GM12878 (cell line): ENCODE measurements around the gene ZDHHC14. TPM values are rescaled to one million over a fixed set of nuclear protein-coding genes. Genes with fewer than 3 reads are reported as not detected.

Experiments
- ATAC-seq: fragments of 200-7000 bp; cut with Tn5 transposase; 3 replicates; pipeline ENCODE4 v1.9.1; 2020; ENCODE audit warnings: mild to moderate bottlenecking, moderate library complexity
- BruUV-seq: library from RNA; stranded (reverse); fragments of 400-500 nt; replicated peaks from 2 replicates; lab custom pipeline; 2021; lab: Mats Ljungman, UMichigan
- CTCF ChIA-PET: fragments of 300-600 bp; sonication (Branson Sonifier 250); formaldehyde crosslinking; extraction: SDS; loops from one replicate; lab custom pipeline; 2021; ENCODE audit warnings: inconsistent platforms; lab: Yijun Ruan, JAX
- POLR2A ChIA-PET: fragments of 350-600 bp; formaldehyde crosslinking; extraction: SDS; loops from one replicate; lab custom pipeline; 2021; ENCODE audit warnings: inconsistent platforms; lab: Charles Lee
- RAD21 ChIA-PET: fragments of 300-600 bp; sonication (Branson Sonifier 250); formaldehyde crosslinking; loops from one replicate; lab custom pipeline; 2023; ENCODE audit warnings: antibody characterized with exemption; ENCODE audit not compliant: unreplicated experiment; lab: Charles Lee
- SMC1A ChIA-PET: fragments of 300-600 bp; sonication (Branson Sonifier 250); formaldehyde crosslinking; loops from one replicate; lab custom pipeline; 2023; ENCODE audit not compliant: unreplicated experiment, uncharacterized antibody; lab: Charles Lee
- DNase-seq: peaks from one replicate; pipeline ENCODE4 v3.0.0-alpha.2; 2011; ENCODE audit warnings: low read depth, low spot score
- FAIRE-seq: peaks from 3 replicates; lab custom pipeline; 2011; peaks lifted over from hg19 to GRCh38; lab: Jason Lieb, UNC
- H2AFZ ChIP-seq: 2 replicates; pipeline ENCODE4 v1.6.0; 2011; ENCODE audit warnings: low read depth, low read length, control low read depth; ENCODE audit not compliant: control insufficient read depth
- H3K27ac ChIP-seq: 2 replicates; pipeline ENCODE4 v1.5.1; 2011; ENCODE audit warnings: control low read depth; ENCODE audit not compliant: control insufficient read depth, insufficient read depth
- H3K27me3 ChIP-seq, 2 experiments: replicated peaks in 1 of 2; 2 replicates each; pipeline versions ENCODE4 v1.6.0 to v1.6.1; 2011; ENCODE audit warnings: low read length in 1 of 2; ENCODE audit not compliant: control insufficient read depth in 2 of 2, insufficient read depth in 2 of 2
- H3K36me3 ChIP-seq, 2 experiments: 2 replicates each; pipeline ENCODE4 v1.5.1; 2011; ENCODE audit warnings: low read length in 1 of 2; ENCODE audit not compliant: control insufficient read depth in 2 of 2, insufficient read depth in 2 of 2
- H3K4me1 ChIP-seq: 2 replicates; pipeline ENCODE4 v1.6.1; 2011; ENCODE audit warnings: mild to moderate bottlenecking, low read length, moderate library complexity, mixed read lengths; ENCODE audit not compliant: control insufficient read depth, insufficient read depth
- H3K4me2 ChIP-seq: 2 replicates; pipeline ENCODE4 v1.6.0; 2011; ENCODE audit warnings: control low read depth; ENCODE audit not compliant: control insufficient read depth, insufficient read depth
- H3K4me3 ChIP-seq: fragments of 200-600 bp; sonication (generic); 2 replicates; pipeline ENCODE4 v1.5.1; 2016
- H3K79me2 ChIP-seq: 2 replicates; pipeline ENCODE4 v1.6.0; 2011; ENCODE audit warnings: low read length; ENCODE audit not compliant: control insufficient read depth, insufficient read depth
- H3K9ac ChIP-seq: 2 replicates; pipeline ENCODE4 v1.8.0; 2011; ENCODE audit warnings: low read length, control low read depth, mixed read lengths; ENCODE audit not compliant: control insufficient read depth, insufficient read depth
- H3K9me3 ChIP-seq: replicated peaks from 3 replicates; pipeline ENCODE4 v1.5.1; 2011; ENCODE audit warnings: mild to moderate bottlenecking, low read length; ENCODE audit not compliant: control insufficient read depth, insufficient read depth
- H4K20me1 ChIP-seq: 2 replicates; pipeline ENCODE4 v1.6.0; 2011; ENCODE audit not compliant: control insufficient read depth, insufficient read depth
- BCL11A ChIP-seq: IDR thresholded peaks from 2 replicates; pipeline ENCODE4 v1.6.1; 2011; ENCODE audit warnings: low read depth, low read length
- GATAD2B ChIP-seq: fragments of 450-650 bp; conservative IDR thresholded peaks from 2 replicates; pipeline ENCODE4 v1.6.1; 2017; ENCODE audit warnings: low read depth, mild to moderate bottlenecking, moderate library complexity
- HDAC2 ChIP-seq: fragments of 200-600 bp; sonication (generic); IDR thresholded peaks from 2 replicates; pipeline ENCODE4 v1.6.1; 2017
- MEF2A ChIP-seq: IDR thresholded peaks from 2 replicates; pipeline ENCODE4 v1.6.1; 2011; ENCODE audit warnings: low read depth, mild to moderate bottlenecking, low read length, moderate library complexity; ENCODE audit not compliant: insufficient read depth
- RELA ChIP-seq: fragments of 450-650 bp; IDR thresholded peaks from 2 replicates; pipeline ENCODE4 v1.8.0; 2014; ENCODE audit warnings: borderline replicate concordance; ENCODE audit not compliant: partially characterized antibody
- RUNX3 ChIP-seq: IDR thresholded peaks from 2 replicates; pipeline ENCODE4 v1.6.1; 2012; ENCODE audit warnings: low read length, inconsistent platforms
- STAT3 ChIP-seq: IDR thresholded peaks from 2 replicates; pipeline ENCODE4 v1.6.1; 2011; ENCODE audit warnings: low read depth, low read length, improper control_type of control experiment
- ZNF207 ChIP-seq: fragments of 450-650 bp; IDR thresholded peaks from 2 replicates; pipeline ENCODE4 v1.6.1; 2014; ENCODE audit warnings: antibody characterized with exemption, mild to moderate bottlenecking, borderline replicate concordance
- WGBS: methylation state at CpG from one replicate; pipeline ENCODE4 v1.1.6; 2016; ENCODE audit warnings: low lambda C conversion rate; ENCODE audit not compliant: insufficient replicate concordance, insufficient coverage; ENCODE audit errors: missing lambda C conversion rate; 5-methylcytosine and 5-hydroxymethylcytosine counted together
- in situ Hi-C: fragments of 300-500 bp; cut with MboI; formaldehyde crosslinking; loops from 9 replicates; pipeline ENCODE4 v1.14.3; 2018; ENCODE audit warnings: mixed read lengths
- intact Hi-C: fragments of 100-400 bp; cut with micrococcal nuclease; formaldehyde crosslinking; loops from one replicate; pipeline ENCODE4 v1.14.2; 2022; ENCODE audit not compliant: unreplicated experiment
- polyA plus RNA-seq, 11 experiments: library from polyadenylated mRNA; depleted of rRNA in 4 of 11; unstranded in 6 of 11; stranded (reverse) in 5 of 11; fragments of >200 nt; fragmentation: Nextera tagmentation in 4 of 11; fragmentation: Illumina TruSeq in 1 of 11; extraction: Ambion mirVana in 4 of 11; extraction: Trizol in 1 of 11; gene quantifications; 1 replicate in 1 of 11; 2 replicates in 10 of 11; pipeline versions ENCODE4 v1.2.1 to v1.2.3, GENCODE V29; 2011 to 2016; ENCODE audit warnings: inconsistent platforms in 2 of 11, missing spikeins in 2 of 11, low read depth in 1 of 11
- total RNA-seq, 4 experiments: library from RNA; depleted of rRNA in 3 of 4; stranded (reverse); fragments of >200 nt in 3 of 4; fragmentation: Illumina TruSeq in 1 of 4; extraction: Trizol in 1 of 4; gene quantifications; 2 replicates each; pipeline versions ENCODE4 v1.2.1 to v1.2.3, GENCODE V29; 2013 to 2021

ZDHHC14 gene
- total and polyA plus RNA-seq, 10 of the 15 experiments (the other 5 are each of a cell fraction or from before 2014, with no cell fraction given): 0.15 to 16.0 (median 0.76) TPM; not detected in 1

GRCh38 chr6:157539900-157540752 lies 159.1 kb downstream of the ZDHHC14 start:
- no peak overlapping the region for H3K9ac ChIP-seq
- TF ChIP-seq MEF2A (no peak), RELA (no peak), GATAD2B (no peak), ZNF207 (no peak), HDAC2 (no peak), RUNX3 (no peak), BCL11A (no peak), STAT3 (no peak)
- TF ChIP-seq, all 136 proteins: peak for 0
- Histone ChIP-seq H3K79me2 (no peaks in the 10 kb centered on the region), H3K4me2 (no peak overlapping the region), H3K4me1 (peaks cover 8% of the 10 kb centered on the region; the same call in 1 of the 2 replicates), H4K20me1 (no peaks in the 10 kb centered on the region), H3K4me3 (no peak overlapping the region), H3K27ac (no peak overlapping the region), H3K9me3 (no peaks in the 10 kb centered on the region; the same call in 2 of the 3 replicates), H3K36me3 (peaks cover 0 to 5% of the 10 kb centered on the region in 2 experiments; a peak in 2 of 4 replicates), H3K27me3 (no peaks in the 10 kb centered on the region), H2AFZ (no peak overlapping the region)
- BruUV-seq: no TSS peak
- ChIA-PET RAD21 (interaction anchor here (1.1 kb wide), 1 partner anchor 22 kb away, joined by 3 read pairs; no protein-coding TSS in a partner anchor), CTCF (no interaction called here), SMC1A (interaction anchor here (1.5 to 1.9 kb wide), 2 partner anchors 12 to 15 kb away, joined by 5 read pairs; no protein-coding TSS in a partner anchor), POLR2A (no interaction called here)
- 71% methylated on average over 16 of the region's 16 CpGs for WGBS
- intact Hi-C loops (loop anchor here (5.0 kb wide), 1 partner anchor 158 kb away; the partner anchor contains the start of gene ZDHHC14), in situ Hi-C loops (no loop called here)
- no peak for FAIRE-seq
- no peak for ATAC-seq
- no peak for DNase-seq
